Subcutaneous adipose tissue (tissue), 4 donors: ENCODE results near the gene CCDC9. TPM values are rescaled to one million over a fixed set of nuclear protein-coding genes. Genes with fewer than 3 reads are reported as not detected.

Experiments
- total RNA-seq, 4 donors: library from RNA; depleted of rRNA; stranded (reverse); fragments of >200 nt; gene quantifications; one replicate each; pipeline ENCODE4 v1.1.0, GENCODE V29; 2016
- TF ChIP-seq, protein P1 (sequence below): fragments of 450-650 bp; IDR thresholded peaks from one replicate; pipeline ENCODE4 v1.5.1; 2016; ENCODE audit warnings: low read depth, mild to moderate bottlenecking, control low read depth, antibody characterized with exemption, moderate library complexity

The CCDC9 gene
- total RNA-seq, 4 donors from 2014 or later = 6.4 to 23.2 (median 11.4) TPM

- TF ChIP-seq, protein P1, sequence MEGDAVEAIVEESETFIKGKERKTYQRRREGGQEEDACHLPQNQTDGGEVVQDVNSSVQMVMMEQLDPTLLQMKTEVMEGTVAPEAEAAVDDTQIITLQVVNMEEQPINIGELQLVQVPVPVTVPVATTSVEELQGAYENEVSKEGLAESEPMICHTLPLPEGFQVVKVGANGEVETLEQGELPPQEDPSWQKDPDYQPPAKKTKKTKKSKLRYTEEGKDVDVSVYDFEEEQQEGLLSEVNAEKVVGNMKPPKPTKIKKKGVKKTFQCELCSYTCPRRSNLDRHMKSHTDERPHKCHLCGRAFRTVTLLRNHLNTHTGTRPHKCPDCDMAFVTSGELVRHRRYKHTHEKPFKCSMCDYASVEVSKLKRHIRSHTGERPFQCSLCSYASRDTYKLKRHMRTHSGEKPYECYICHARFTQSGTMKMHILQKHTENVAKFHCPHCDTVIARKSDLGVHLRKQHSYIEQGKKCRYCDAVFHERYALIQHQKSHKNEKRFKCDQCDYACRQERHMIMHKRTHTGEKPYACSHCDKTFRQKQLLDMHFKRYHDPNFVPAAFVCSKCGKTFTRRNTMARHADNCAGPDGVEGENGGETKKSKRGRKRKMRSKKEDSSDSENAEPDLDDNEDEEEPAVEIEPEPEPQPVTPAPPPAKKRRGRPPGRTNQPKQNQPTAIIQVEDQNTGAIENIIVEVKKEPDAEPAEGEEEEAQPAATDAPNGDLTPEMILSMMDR = no peak
Observed at GRCh38 chr19:47305309-47305751, 49.0 kb downstream of the CCDC9 start.

- TF ChIP-seq, protein P1 = no peak
Observed at GRCh38 chr19:47306303-47306702, 50.0 kb downstream of the CCDC9 start.

DNA sequence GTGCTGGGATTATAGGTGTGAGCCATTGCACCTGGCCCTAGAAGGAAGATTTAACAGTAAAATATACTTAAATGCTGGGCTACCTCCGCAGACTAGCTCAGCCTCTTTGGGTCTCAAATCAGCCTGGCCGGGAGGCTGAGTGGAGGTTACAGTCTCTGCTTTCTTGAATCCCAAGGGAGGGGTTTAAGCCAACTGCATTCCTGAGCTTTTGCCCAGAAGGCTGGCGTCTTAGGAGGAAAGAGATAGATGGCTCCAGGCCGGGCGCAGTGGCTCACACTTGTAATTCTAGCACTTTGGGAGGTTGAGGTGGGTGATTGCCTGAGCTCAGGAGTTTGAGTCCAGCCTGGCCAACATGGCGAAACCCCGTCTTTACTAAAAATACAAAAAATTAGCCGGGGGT, 52.7 kb downstream of the CCDC9 start:
- TF ChIP-seq, protein P1 = no peak

DNA sequence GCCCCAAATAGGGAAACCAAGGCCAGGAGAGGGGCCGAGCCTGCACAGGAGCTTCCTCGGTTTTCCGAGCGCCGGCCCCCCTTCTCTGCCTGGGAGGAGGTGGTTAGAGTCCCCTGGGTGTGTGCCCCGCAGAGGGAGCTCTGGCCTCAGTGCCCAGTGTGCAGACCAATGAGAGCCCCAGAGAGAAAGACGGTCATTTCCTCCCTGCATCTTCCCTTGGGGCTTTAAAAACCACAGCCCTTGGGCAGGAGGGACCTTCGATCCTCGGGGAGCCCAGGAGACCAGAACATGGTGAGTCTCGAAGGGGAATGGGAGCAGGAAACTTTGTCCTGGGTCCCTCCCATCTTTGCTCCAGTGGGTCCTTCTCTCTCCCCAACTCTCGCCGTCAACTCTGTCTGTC, 53.3 kb downstream of the CCDC9 start, which contains the start of gene C5AR1:
C5AR1 (plus strand) TSS at position 254 of the 400 bp plus-strand sequence; CDS start at position 289, 35 bp downstream.
- TF ChIP-seq, protein P1 = no peak

DNA sequence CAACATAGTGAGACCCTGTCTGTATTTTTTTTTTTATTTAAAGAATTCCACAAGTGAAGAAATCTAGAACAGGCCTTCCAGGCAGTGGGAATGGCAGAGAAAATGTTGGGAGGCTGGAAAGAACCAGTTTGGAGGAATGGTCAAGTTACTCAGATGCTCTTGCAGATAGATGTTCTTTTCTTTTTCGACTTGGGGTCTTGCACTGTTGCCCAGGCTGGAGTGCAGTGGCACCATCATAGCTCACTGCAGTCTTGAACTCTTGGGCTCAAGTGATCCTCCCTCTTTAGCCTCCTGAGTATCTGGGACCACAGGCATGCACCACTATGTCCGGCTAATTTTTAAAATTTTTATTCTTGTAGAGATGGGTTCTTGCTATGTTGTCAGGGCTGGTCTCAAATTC, 54.0 kb downstream of the CCDC9 start:
- TF ChIP-seq, protein P1 = no peak

DNA sequence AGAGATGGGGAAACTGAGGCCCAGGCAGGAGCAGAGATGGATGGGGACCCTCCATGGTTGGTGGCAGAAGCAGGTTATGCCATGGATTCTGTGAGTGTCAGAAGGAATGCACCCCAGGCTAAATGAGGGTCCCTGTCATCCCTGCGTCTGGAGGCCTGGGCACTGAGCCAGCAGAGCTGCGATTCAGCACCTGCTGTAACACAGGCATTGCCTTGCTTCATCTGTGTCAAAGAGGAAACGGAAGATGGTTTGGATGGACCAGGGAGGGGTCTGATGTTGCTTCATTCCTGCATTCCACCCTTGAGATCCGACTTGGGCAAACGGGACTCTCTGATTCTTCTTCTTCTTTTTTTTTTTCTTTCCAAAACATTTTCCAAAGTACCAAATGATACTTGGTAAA, 54.5 kb downstream of the CCDC9 start:
- TF ChIP-seq, protein P1 = no peak

DNA sequence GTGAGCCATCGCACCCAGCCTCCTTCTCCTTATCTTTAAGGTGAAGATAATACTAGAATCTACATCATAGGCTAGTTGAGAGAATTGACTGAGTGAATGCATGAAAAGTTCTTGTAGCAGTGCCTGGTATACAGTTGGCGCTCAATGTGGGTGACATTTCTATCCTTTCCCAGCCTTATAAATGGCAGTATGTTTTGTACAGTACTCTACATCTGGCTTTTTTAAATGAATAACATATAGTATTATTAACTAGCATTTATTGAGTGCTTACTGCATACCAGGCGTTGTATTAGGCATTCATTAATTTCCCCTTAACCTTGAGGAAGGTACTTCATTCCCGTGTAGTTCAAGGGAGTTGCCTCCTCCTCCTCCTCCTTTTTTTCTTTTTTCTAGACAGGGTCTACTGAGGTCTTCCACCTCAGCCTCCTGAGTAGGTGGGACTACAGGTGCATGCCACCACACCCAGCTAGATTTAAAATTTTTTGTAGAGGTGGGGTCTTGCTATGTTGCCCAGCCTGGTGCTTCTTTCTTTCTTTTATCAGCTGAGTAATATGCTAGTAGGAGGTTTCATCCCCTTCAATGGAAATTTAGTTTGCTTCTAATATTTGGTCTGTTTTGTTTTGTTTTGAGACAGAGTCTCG, 56.2 kb downstream of the CCDC9 start:
- TF ChIP-seq, protein P1 = no peak
